ENCODE measurements around the gene MEX3D.

The MEX3D gene

DNA sequence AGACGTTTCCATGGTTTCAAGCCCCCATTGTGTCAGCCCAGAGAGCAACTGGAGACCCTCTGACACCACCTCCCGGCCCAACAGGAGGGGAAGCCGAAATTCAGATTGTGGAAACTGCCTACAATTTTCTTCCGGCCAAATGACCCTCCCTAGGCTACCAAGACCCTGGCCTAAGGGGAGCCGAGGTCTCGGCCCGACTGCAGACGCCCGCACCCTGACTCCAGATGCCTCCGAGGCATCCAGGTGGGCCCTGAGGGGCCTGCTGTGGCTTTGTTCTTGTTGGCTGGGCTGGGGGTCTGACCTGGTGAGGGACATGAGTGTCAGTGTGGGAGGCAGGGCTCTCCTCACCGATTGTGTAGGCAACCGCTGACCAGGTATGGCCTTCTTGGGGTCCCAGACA is 9.6 kb downstream of the MEX3D start:
- TF ChIP-seq, protein P1, sequence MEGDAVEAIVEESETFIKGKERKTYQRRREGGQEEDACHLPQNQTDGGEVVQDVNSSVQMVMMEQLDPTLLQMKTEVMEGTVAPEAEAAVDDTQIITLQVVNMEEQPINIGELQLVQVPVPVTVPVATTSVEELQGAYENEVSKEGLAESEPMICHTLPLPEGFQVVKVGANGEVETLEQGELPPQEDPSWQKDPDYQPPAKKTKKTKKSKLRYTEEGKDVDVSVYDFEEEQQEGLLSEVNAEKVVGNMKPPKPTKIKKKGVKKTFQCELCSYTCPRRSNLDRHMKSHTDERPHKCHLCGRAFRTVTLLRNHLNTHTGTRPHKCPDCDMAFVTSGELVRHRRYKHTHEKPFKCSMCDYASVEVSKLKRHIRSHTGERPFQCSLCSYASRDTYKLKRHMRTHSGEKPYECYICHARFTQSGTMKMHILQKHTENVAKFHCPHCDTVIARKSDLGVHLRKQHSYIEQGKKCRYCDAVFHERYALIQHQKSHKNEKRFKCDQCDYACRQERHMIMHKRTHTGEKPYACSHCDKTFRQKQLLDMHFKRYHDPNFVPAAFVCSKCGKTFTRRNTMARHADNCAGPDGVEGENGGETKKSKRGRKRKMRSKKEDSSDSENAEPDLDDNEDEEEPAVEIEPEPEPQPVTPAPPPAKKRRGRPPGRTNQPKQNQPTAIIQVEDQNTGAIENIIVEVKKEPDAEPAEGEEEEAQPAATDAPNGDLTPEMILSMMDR (IDR thresholded peaks at IDR 0.05; ENCODE audit: low read depth, low read length): no peak
- H3K4me3 ChIP-seq (ENCODE audit: low read depth, low read length): no peak overlapping the region
- no peaks in the 10 kb centered on the region for H3K9me3 ChIP-seq (ENCODE audit: severe bottlenecking)
- no peak overlapping the region for H3K27ac ChIP-seq
- no peaks in the 10 kb centered on the region for H3K27me3 ChIP-seq (ENCODE audit: insufficient read depth, low read depth, severe bottlenecking)
- peaks cover 64% of the 10 kb centered on the region for H3K36me3 ChIP-seq
- no peak for DNase-seq

DNA sequence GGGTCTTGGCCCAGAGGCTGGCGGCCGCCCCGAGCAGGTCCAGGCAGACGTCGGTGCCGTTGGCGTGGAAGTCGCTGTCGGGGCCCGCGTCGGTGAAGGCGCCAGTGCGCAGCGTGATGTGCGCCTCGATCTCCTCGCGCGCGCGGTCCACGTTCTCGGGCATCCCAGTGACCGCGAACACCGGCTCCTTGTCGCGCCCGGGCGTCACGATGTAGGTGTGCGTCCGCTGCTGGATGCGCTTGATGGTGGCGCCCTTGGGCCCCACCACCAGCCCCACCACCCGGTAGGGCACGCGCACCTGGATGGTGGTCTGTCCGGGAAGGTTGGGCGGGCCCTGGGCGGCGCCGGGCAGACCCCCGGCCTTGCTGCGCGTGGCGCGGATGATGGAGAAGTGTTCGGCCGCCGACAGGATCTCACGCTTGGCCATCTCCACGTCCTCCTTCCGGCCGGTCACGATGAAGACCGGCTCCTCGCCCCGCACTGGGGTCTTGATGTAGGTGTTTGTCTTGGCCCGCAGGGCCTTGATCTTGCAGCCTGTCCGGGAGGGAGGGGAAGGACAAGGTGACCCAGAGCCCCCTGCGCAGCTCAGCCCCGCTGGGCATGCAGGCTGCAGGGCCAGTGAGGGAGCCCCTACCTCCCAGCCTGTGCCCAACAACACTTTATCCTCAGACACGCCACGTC is 11.6 kb downstream of the MEX3D start:
- H3K27ac ChIP-seq: no peak overlapping the region
- H3K27me3 ChIP-seq (ENCODE audit: insufficient read depth, low read depth, severe bottlenecking): no peaks in the 10 kb centered on the region
- no peak for DNase-seq
- H3K4me3 ChIP-seq (ENCODE audit: low read depth, low read length): no peak overlapping the region
- TF ChIP-seq, protein P1 (IDR thresholded peaks at IDR 0.05; ENCODE audit: low read depth, low read length): no peak
- H3K9me3 ChIP-seq (ENCODE audit: severe bottlenecking): no peaks in the 10 kb centered on the region
- H3K36me3 ChIP-seq: peaks cover 46% of the 10 kb centered on the region

DNA sequence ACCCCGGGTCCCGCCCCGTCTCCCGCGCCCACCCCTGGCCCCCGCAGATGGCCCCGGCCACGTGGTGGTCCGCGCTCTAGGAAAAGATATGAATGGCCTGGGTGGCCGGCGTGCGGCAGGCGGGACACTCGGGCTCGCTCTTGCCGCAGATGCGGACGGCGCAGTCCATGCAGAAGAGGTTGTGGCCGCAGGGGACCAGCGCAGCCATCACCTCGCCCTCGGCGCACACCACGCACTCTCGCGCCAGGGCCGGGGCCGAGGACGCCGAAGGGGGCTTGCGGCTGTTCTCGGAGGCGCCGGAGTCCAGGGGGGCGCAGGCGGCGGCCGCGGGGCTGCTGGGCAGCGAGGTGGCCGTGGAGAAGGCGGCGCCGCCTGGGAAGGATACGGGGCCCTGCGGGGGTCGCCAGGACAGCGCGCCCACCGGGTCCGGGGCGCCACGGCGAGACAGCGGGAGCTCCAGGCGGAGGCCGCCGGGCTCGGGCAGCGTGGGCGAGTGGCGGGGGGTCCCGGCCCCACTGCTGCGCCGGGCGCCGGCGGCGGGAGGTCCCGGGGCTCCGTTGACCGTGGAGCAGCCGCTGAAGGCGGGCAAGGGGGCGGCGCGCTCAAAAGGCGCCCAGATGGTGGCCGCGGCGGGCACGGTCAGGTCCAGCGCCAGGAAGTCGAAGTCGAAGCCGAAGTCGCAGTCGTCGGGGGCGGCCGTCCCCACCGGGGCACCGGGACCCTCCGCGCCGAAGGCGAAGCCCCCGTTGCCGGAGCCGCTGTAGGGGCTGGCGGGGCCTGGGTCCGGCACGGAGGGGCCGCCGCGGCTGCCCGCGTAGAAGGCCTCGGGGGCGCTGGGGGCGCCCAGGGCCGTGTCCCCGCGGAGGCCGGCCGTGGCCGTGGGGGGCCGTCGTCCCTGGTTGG is 12.4 kb downstream of the MEX3D start:
- H3K9me3 ChIP-seq (ENCODE audit: severe bottlenecking): no peaks in the 10 kb centered on the region
- no peak overlapping the region for H3K4me3 ChIP-seq (ENCODE audit: low read depth, low read length)
- no peak overlapping the region for H3K27ac ChIP-seq
- H3K27me3 ChIP-seq (ENCODE audit: insufficient read depth, low read depth, severe bottlenecking): no peaks in the 10 kb centered on the region
- TF ChIP-seq, protein P1 (IDR thresholded peaks at IDR 0.05; ENCODE audit: low read depth, low read length): no peak
- no peak for DNase-seq
- H3K36me3 ChIP-seq: peaks cover 38% of the 10 kb centered on the region

DNA sequence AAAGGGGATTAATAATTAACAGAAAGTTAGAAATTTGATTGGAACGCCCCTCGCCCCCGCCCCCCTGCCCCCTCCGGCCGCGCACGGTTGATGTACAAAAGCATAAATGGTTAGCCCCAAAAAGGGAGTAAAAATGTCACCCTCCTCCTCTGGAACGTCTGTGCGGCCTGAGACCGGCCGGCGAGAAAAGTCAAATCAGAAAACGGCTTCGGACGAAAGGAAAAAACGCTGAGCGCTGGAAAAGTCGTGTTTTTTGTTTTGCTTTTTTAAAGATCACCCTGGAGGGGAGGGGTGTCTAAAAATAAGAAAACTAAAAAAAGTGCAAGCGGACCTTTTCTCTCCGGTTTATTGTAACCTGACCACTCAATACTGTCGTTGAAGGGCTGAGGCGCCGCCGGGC is 13.2 kb downstream of the MEX3D start:
- H3K36me3 ChIP-seq: peaks cover 30% of the 10 kb centered on the region
- no peak overlapping the region for H3K4me3 ChIP-seq (ENCODE audit: low read depth, low read length)
- H3K9me3 ChIP-seq (ENCODE audit: severe bottlenecking): no peaks in the 10 kb centered on the region
- no peaks in the 10 kb centered on the region for H3K27me3 ChIP-seq (ENCODE audit: insufficient read depth, low read depth, severe bottlenecking)
- TF ChIP-seq, protein P1 (IDR thresholded peaks at IDR 0.05; ENCODE audit: low read depth, low read length): no peak
- no peak overlapping the region for H3K27ac ChIP-seq
- DNase-seq: no peak

DNA sequence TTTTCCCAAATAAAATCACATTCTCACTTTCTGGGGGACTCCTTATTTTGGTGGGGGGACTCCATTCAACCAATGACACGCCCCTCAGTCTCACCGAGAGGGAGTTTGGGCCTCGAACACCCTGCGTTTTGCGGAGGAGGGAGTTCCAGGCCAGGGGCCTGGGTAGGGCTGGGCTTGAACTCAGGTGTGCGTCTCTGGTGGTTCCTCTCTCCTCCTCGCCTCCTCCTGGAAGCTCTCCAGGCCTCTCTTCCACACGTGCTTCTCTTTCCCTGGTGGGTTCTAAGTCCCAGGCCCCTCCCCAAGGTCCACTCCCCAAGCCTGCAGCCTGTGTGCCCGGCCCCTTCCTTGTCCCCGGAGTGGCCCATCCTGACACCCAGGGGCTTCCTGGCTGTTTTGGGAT is 14.7 kb downstream of the MEX3D start:
- H3K4me3 ChIP-seq (ENCODE audit: low read depth, low read length): no peak overlapping the region
- no peak overlapping the region for H3K27ac ChIP-seq
- TF ChIP-seq, protein P1 (IDR thresholded peaks at IDR 0.05; ENCODE audit: low read depth, low read length): no peak
- no peaks in the 10 kb centered on the region for H3K9me3 ChIP-seq (ENCODE audit: severe bottlenecking)
- DNase-seq: no peak
- H3K36me3 ChIP-seq: peaks cover 20% of the 10 kb centered on the region
- H3K27me3 ChIP-seq (ENCODE audit: insufficient read depth, low read depth, severe bottlenecking): no peaks in the 10 kb centered on the region
